ENCODE measurements around the gene ARID3B.

Gene ARID3B

DNA sequence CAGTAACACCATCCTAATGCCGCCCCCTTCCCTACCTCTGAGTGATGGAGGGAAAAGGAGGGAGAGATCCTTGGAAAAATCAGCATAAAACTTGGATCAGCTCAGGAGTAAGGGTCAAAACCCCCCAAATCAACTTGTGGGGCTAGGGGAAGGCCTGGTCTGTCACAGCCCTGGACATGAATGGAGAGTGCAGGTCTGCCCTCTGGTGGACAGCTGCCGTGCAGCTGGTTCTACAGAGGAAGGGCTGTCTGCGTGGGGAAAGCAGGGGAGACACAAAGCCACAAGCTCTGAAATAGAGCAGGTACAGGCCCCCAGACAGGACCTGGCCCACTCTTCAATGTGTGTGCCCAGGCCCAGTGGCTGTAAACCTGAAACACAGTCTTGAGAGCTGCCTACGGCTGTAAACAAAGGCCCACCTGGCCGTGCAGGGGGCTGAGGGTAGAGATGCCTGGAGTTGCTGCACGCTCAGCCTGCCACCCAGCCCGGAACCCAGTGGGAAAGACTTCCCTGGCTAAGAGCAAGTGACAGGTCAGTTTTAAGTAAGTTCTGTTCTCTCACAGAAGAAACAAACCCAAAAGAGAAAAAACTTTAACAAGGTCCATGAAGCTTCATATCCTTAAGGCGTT, 91.0 kb downstream of the ARID3B start:
- Histone ChIP-seq H3K27ac (ENCODE audit: insufficient read depth, low read length, poor library complexity, severe bottlenecking) (no peak overlapping the region), H3K4me3 (ENCODE audit: insufficient read depth, low read depth, low read length, poor library complexity, severe bottlenecking) (no peak overlapping the region), H3K36me3 (ENCODE audit: control insufficient read depth, insufficient read depth, low read length) (peaks cover 83% of the 10 kb centered on the region), H3K9me3 (ENCODE audit: control insufficient read depth, low read length) (no peaks in the 10 kb centered on the region), H3K4me1 (ENCODE audit: control insufficient read depth, insufficient read depth, low read length, poor library complexity, severe bottlenecking) (no peaks in the 10 kb centered on the region), H3K27me3 (replicated peaks; ENCODE audit: control insufficient read depth, insufficient read depth, low read length, poor library complexity, severe bottlenecking) (no peaks in the 10 kb centered on the region)
- peak in 1 of 3 donors; percentile 29 for DNase-seq

DNA sequence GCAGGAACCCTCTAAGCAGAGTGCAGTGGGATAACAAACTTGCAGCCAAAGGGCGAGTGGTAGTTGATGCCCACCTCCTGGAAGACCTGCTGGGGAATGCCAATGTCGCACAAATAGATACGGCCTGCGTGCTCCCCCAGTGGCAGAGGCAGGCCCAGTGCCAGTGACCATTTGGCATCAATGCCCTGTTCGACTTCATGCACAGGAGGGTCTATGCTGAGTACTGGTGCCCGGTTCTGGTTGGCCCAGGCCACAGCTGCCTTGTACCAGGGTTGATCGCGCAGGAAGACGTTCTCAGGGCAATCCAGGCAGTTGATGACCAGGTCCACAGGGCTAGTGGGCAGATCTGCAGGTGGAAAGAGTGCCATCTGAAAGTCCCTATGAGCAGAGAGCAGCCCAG, 91.6 kb downstream of the ARID3B start:
- H3K36me3 ChIP-seq (ENCODE audit: control insufficient read depth, insufficient read depth, low read length) = peaks cover 83% of the 10 kb centered on the region
- no peak overlapping the region for H3K4me3 ChIP-seq (ENCODE audit: insufficient read depth, low read depth, low read length, poor library complexity, severe bottlenecking)
- no peaks in the 10 kb centered on the region for H3K9me3 ChIP-seq (ENCODE audit: control insufficient read depth, low read length)
- no peaks in the 10 kb centered on the region for H3K27me3 ChIP-seq (replicated peaks; ENCODE audit: control insufficient read depth, insufficient read depth, low read length, poor library complexity, severe bottlenecking)
- no peaks in the 10 kb centered on the region for H3K4me1 ChIP-seq (ENCODE audit: control insufficient read depth, insufficient read depth, low read length, poor library complexity, severe bottlenecking)
- H3K27ac ChIP-seq (ENCODE audit: insufficient read depth, low read length, poor library complexity, severe bottlenecking) = no peak overlapping the region
- DNase-seq = no peak

DNA sequence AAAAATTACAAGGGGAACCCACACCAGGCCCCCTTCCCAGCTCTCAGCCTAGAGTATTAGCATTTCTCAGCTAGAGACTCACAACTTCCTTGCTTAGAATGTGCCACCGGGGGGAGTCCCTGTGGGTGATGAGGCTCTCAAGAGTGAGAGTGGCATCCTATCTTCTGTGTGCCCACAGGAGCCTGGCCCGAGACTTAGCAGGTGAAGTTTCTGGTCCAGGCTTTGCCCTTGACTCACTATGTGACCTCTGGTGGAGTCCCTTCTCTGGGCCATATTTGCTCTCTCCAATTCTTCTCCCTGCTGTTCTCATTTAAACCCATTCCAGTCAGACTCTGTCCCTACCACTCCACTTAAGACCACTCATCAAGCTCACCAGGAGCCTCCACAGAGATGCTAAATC, 92.8 kb downstream of the ARID3B start:
- DNase-seq = no peak
- Histone ChIP-seq H3K4me3 (ENCODE audit: insufficient read depth, low read depth, low read length, poor library complexity, severe bottlenecking) (no peak overlapping the region), H3K27me3 (replicated peaks; ENCODE audit: control insufficient read depth, insufficient read depth, low read length, poor library complexity, severe bottlenecking) (no peaks in the 10 kb centered on the region), H3K9me3 (ENCODE audit: control insufficient read depth, low read length) (no peaks in the 10 kb centered on the region), H3K4me1 (ENCODE audit: control insufficient read depth, insufficient read depth, low read length, poor library complexity, severe bottlenecking) (no peaks in the 10 kb centered on the region), H3K36me3 (ENCODE audit: control insufficient read depth, insufficient read depth, low read length) (peaks cover 76% of the 10 kb centered on the region), H3K27ac (ENCODE audit: insufficient read depth, low read length, poor library complexity, severe bottlenecking) (no peak overlapping the region)

DNA sequence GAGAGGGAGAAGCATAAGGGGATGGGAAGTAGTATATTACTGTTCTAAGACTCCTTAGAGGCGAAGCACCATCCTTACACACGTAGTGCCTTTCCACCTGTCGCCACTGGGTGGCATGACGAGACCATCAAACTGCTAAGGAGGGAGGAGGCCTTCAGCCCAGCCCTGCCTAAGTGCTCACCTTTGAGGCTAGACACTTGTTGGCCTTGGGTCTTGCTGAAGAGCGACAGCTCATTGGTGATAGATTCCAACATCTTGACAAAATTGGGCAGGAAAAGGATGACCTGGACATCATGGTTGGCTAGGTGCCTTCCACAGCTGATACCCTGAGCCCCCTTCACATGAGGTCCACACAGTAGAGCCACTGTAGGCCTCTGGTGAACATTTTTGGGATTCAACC, 94.2 kb downstream of the ARID3B start:
- Histone ChIP-seq H3K4me3 (ENCODE audit: insufficient read depth, low read depth, low read length, poor library complexity, severe bottlenecking) (no peak overlapping the region), H3K4me1 (ENCODE audit: control insufficient read depth, insufficient read depth, low read length, poor library complexity, severe bottlenecking) (no peaks in the 10 kb centered on the region), H3K9me3 (ENCODE audit: control insufficient read depth, low read length) (no peaks in the 10 kb centered on the region), H3K27ac (ENCODE audit: insufficient read depth, low read length, poor library complexity, severe bottlenecking) (no peak overlapping the region), H3K27me3 (replicated peaks; ENCODE audit: control insufficient read depth, insufficient read depth, low read length, poor library complexity, severe bottlenecking) (no peaks in the 10 kb centered on the region), H3K36me3 (ENCODE audit: control insufficient read depth, insufficient read depth, low read length) (peaks cover 77% of the 10 kb centered on the region)
- peak; percentile 38 to 56 (median 40) for DNase-seq

DNA sequence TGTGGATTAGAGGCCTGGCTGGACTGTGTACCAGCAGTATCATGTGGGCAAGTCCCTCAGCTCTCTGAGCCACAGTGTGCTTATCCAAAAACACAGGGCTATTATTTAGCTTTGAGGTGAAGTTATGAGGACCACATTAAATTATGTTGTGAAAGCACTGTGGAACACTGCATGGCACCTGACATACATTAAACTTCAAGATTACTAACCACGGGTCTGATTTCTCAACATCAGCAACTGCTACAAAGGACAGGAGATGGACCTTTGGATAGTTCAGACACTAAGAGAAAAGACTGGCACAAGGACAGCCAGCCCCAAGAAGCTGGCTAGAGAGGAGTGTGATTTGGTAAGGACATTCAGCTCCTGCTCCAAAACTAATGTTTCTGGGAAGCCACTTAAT, 96.0 kb downstream of the ARID3B start:
- Histone ChIP-seq H3K4me3 (ENCODE audit: insufficient read depth, low read depth, low read length, poor library complexity, severe bottlenecking) (no peak overlapping the region), H3K27me3 (replicated peaks; ENCODE audit: control insufficient read depth, insufficient read depth, low read length, poor library complexity, severe bottlenecking) (no peaks in the 10 kb centered on the region), H3K36me3 (ENCODE audit: control insufficient read depth, insufficient read depth, low read length) (peaks cover 74% of the 10 kb centered on the region), H3K27ac (ENCODE audit: insufficient read depth, low read length, poor library complexity, severe bottlenecking) (no peak overlapping the region), H3K4me1 (ENCODE audit: control insufficient read depth, insufficient read depth, low read length, poor library complexity, severe bottlenecking) (no peaks in the 10 kb centered on the region), H3K9me3 (ENCODE audit: control insufficient read depth, low read length) (no peaks in the 10 kb centered on the region)
- no peak for DNase-seq

DNA sequence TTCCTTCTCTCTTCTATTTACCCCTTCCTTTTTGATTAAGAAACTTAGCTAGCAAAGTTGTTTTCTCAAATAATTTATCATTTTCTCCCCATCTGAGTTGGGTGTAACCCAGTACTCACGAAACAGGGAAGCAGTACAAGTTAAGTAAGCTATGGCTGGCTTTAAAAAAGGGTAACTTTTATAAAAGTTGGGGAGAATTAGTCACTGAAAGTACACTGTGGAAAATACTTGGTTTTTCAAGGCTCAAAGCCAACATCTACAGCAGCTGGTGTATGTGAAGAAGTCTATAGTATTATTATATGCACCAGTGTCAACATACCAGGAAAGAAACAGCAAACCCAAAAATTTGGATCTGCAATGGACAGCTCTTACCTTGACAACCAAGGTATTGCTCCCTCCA, 100.1 kb downstream of the ARID3B start:
- no peak overlapping the region for H3K4me3 ChIP-seq (ENCODE audit: insufficient read depth, low read depth, low read length, poor library complexity, severe bottlenecking)
- H3K9me3 ChIP-seq (ENCODE audit: control insufficient read depth, low read length) = no peaks in the 10 kb centered on the region
- H3K4me1 ChIP-seq (ENCODE audit: control insufficient read depth, insufficient read depth, low read length, poor library complexity, severe bottlenecking) = no peaks in the 10 kb centered on the region
- H3K27ac ChIP-seq (ENCODE audit: insufficient read depth, low read length, poor library complexity, severe bottlenecking) = no peak overlapping the region
- no peaks in the 10 kb centered on the region for H3K27me3 ChIP-seq (replicated peaks; ENCODE audit: control insufficient read depth, insufficient read depth, low read length, poor library complexity, severe bottlenecking)
- peaks cover 44% of the 10 kb centered on the region for H3K36me3 ChIP-seq (ENCODE audit: control insufficient read depth, insufficient read depth, low read length)
- DNase-seq = no peak

DNA sequence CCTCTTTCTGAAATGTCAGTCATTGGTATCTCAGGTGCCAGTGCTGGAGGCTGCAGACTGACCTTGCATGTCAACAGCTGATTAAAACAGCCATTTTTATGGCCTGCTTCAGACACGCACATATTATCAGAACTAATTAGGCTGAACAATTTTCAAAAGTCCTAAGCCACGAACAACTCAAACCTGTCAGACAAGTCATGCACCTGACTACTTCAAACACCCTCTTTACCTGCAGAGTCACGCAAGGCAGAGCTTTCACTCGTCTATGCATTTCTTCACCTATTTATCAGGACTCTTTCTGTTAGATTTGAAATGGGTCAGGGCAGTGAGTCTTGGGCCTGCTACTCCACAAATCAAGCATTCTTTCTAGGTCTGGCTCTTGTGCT, 101.3 kb downstream of the ARID3B start:
- H3K27ac ChIP-seq (ENCODE audit: insufficient read depth, low read length, poor library complexity, severe bottlenecking) = no peak overlapping the region
- H3K4me1 ChIP-seq (ENCODE audit: control insufficient read depth, insufficient read depth, low read length, poor library complexity, severe bottlenecking) = no peaks in the 10 kb centered on the region
- H3K36me3 ChIP-seq (ENCODE audit: control insufficient read depth, insufficient read depth, low read length) = peaks cover 35% of the 10 kb centered on the region
- DNase-seq = no peak
- no peak overlapping the region for H3K4me3 ChIP-seq (ENCODE audit: insufficient read depth, low read depth, low read length, poor library complexity, severe bottlenecking)
- H3K9me3 ChIP-seq (ENCODE audit: control insufficient read depth, low read length) = no peaks in the 10 kb centered on the region
- H3K27me3 ChIP-seq (replicated peaks; ENCODE audit: control insufficient read depth, insufficient read depth, low read length, poor library complexity, severe bottlenecking) = no peaks in the 10 kb centered on the region

DNA sequence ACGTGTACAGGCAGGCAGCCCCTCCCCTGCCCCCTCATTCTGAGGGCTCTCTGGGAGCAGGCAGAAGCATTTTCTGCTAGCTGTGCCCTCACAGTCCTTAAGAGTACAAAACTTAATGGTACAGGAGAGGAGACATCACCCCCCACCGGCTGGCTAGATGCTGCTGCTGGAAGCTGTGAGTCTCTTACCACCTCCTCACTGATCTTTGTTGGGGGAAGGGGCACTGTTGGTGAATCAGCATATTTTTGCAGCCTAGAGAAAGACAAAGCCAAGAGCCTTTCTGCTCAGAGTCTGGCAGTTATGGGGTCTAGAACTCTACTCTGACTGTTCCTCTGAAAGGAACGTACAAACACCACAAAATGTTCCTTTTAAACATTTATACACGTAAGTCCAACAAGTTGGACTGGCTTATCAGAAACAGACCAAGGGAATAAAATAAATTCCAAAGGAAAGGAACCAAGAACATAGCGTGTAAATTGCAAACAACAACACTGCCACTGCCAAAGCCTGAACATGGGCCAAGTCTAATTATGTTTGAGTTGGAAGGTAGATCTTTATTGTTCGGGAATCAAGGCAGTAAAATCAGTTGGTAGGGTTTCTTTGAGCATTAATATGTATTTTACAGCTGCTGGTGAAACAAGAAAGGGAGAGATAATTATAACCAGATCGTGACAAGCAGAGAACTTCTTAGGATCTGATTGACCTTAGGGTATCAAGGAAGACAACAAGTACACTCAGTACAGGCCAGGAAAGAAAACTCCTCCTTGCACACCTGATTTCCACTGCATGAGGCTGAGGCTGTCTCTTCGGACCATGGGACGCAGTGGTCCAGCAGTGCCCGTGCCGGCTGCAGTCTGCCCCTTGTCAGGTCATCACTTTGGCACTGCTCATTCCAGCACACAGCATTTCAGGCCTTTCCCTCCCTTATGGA, 102.0 kb downstream of the ARID3B start:
- peaks cover 31% of the 10 kb centered on the region for H3K36me3 ChIP-seq (ENCODE audit: control insufficient read depth, insufficient read depth, low read length)
- DNase-seq = no peak
- H3K27ac ChIP-seq (ENCODE audit: insufficient read depth, low read length, poor library complexity, severe bottlenecking) = no peak overlapping the region

DNA sequence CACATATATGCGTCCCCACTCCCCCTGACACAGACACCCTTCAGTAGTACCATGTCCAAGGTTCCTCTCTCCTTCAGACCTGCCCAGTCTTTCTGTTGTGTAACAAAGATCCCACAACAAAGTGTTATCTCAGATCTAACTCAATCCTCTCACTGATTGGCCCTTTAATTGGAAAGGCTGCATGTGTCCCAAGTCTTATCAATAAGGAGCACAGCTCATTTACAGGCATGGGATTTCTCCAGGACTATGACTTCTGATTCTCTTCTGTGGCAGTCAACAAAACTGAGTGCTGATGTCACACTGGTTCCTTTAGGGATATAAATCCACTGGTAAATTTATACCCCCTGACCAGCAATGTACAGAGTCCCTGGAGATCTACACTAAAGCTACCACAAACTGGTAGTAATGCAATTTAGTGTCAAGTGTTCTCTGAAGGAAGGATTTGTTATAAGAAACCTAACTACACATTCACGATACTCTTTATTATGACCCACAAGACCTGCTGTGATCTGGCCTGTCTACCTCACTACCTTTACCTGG, 102.7 kb downstream of the ARID3B start:
- Histone ChIP-seq H3K9me3 (ENCODE audit: control insufficient read depth, low read length) (no peaks in the 10 kb centered on the region), H3K36me3 (ENCODE audit: control insufficient read depth, insufficient read depth, low read length) (peaks cover 29% of the 10 kb centered on the region)

More for the DNA sequence above, 102.0 kb downstream of the ARID3B start:
- H3K4me3 ChIP-seq (ENCODE audit: insufficient read depth, low read depth, low read length, poor library complexity, severe bottlenecking) = no peak overlapping the region
- no peaks in the 10 kb centered on the region for H3K27me3 ChIP-seq (replicated peaks; ENCODE audit: control insufficient read depth, insufficient read depth, low read length, poor library complexity, severe bottlenecking)
- no peaks in the 10 kb centered on the region for H3K9me3 ChIP-seq (ENCODE audit: control insufficient read depth, low read length)
- no peaks in the 10 kb centered on the region for H3K4me1 ChIP-seq (ENCODE audit: control insufficient read depth, insufficient read depth, low read length, poor library complexity, severe bottlenecking)

DNA sequence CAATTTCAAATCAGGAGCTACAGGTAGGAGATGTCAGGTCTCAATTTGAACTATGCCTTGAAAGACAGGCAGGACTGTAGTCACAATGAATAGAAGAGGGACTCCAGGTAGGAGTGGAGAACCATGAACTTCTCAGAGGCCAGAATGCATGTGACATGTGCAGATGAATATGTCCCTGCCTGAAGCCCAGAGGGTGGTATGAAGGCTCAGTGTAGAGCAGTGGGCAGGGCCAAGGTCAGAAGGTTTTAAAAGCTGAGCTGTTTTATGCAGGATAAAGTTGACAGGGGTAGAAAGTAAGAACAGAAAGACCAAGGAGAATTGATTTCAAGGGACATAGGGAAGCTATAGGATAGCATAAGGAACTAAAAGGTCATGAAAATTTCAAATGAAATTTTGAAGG, 105.5 kb downstream of the ARID3B start:
- Histone ChIP-seq H3K4me1 (ENCODE audit: control insufficient read depth, insufficient read depth, low read length, poor library complexity, severe bottlenecking) (no peaks in the 10 kb centered on the region), H3K27me3 (replicated peaks; ENCODE audit: control insufficient read depth, insufficient read depth, low read length, poor library complexity, severe bottlenecking) (no peaks in the 10 kb centered on the region), H3K27ac (ENCODE audit: insufficient read depth, low read length, poor library complexity, severe bottlenecking) (no peak overlapping the region), H3K9me3 (ENCODE audit: control insufficient read depth, low read length) (no peaks in the 10 kb centered on the region), H3K4me3 (ENCODE audit: insufficient read depth, low read depth, low read length, poor library complexity, severe bottlenecking) (no peak overlapping the region), H3K36me3 (ENCODE audit: control insufficient read depth, insufficient read depth, low read length) (peaks cover 4% of the 10 kb centered on the region)
- DNase-seq = no peak

More for the DNA sequence above, 102.7 kb downstream of the ARID3B start:
- no peak overlapping the region for H3K4me3 ChIP-seq (ENCODE audit: insufficient read depth, low read depth, low read length, poor library complexity, severe bottlenecking)
- no peaks in the 10 kb centered on the region for H3K27me3 ChIP-seq (replicated peaks; ENCODE audit: control insufficient read depth, insufficient read depth, low read length, poor library complexity, severe bottlenecking)
- DNase-seq = no peak
- H3K4me1 ChIP-seq (ENCODE audit: control insufficient read depth, insufficient read depth, low read length, poor library complexity, severe bottlenecking) = no peaks in the 10 kb centered on the region
- no peak overlapping the region for H3K27ac ChIP-seq (ENCODE audit: insufficient read depth, low read length, poor library complexity, severe bottlenecking)
